GM18499 (cell line): ENCODE data around the gene DCAF10.
"Not testable (repeated sequence)": the region's sequence is repeated elsewhere in the genome, so short reads cannot be mapped to it uniquely, and the experiment has no call there.

Source experiments
- ATAC-seq: cut with Tn5 transposase; IDR thresholded peaks from one replicate; pipeline ENCODE4 v1.9.1; 2021; ENCODE audit warnings: moderate number of reproducible peaks; ENCODE audit not compliant: insufficient read depth, unreplicated experiment

DCAF10 gene

DNA sequence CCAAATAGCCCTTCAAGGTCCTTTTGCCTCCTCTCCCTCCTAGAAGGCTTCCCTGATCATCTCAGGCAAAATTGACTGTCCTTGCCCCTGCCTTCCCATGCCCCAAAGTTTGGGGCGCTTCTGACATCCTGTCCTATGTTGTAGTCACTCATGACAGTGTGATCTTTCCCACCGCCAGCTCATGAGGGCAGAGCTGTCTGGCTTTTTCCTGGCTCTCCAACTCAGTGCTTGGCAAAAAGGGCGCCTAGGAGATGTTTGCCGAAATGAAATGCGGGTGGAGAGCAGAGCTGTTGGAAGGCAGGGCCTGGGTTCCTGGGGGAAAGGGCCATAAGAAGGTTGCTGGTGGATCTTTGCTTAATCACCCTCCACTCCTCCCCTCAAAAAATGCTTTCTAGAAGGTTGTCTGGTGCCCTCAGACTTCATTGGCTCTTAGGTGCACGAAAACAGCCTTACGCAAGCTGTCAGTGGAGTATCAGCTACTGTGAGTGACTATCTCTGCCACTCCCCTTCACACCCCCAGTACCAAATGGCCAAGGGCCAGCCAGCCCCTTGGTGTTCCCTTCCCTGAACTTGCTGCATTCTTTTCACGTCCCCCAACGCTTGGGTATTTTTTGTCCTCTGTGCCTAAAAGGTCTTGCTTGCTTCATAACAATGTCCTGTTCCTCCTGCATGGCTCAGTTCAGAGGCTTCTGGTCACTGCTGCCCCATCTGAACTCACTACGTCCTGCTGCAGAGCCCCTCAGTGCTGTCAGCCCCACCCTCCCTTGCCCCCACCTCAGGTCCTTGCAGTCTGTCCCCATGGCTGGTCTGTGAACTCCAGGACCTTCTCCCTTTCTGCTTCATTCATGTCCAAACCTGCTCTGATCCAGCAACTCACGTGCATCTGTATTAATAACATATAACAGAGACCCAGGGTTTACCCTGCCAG is 106.0 kb downstream of the DCAF10 start:
- no peak for ATAC-seq

DNA sequence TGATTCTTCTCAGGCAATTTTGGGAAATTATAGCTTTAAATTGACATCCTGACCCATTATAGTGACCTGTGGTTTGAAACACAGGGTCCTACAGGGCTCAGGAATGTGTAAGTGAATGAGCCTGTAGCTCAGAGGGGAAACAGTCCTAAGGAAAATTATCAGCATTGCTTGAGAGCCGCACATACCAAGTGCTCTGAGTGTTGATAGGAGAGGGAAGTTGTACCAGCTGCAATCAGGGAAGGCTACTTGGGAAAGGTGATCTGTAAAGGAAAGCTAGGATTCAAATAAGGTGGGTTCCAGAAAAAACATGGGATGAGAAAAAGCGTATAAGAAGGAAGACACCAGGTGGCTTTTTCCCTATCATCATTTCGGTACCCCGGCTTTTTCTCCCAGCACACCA is 107.7 kb downstream of the DCAF10 start:
- no peak for ATAC-seq

DNA sequence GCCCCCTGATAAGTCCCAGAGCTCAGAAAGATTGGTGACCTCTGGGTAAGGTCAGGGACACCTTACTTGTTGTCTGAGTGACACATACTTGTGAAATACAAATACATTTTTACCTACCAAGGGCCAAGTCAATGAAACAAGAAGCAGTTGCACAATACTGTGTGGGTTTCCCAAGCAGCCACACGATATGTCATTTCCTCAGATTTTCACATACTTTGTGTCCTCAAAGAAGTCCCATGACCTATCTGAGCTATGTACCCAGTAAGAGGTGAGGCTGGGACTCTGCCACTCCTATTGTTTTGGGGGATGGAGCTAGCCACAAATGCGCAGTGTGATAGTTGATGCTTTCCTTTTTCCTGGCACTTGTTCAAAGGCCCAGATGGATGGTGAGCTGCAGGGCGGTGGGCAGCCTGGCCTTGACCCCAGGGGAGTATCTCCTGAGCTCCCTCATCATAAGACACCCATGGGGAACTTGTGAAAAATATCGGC is 108.1 kb downstream of the DCAF10 start:
- no peak for ATAC-seq

DNA sequence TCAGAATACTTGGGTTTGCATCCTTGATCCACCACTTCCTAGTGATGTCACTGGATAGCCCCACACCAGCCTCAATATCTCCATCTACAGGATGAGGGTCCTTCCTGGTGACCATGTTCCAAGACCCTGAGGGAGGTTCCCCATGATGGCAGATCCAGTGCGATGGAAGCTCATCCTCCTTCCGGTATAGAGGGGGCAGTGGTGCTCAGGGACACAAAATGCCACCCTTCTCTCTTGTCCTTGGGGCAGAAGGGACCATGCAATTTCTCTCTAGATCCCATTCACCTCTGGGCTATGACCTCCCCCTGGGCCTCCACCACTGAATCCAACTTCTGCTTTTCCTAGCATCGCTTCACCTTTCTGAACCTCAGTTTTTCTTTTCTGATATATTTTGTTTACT is 108.7 kb downstream of the DCAF10 start:
- ATAC-seq: no peak

DNA sequence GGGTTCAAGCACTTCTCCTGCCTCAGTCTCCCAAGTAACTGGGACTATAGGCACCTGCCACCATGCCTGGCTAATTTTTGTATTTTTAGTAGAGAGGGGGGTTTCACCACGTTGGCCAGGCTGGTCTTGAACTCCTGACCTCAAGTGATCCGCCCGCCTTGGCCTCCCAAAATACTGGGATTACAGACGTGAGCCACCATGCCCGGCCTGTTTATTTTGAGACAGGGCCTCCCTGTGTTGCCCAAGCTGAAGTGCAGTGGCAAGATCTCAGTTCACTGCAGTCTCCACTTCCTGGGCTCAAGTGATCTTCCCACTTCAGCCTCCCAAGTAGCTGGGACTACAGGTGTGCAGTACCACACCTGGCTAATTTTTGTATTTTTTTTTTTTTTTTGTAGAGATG is 109.2 kb downstream of the DCAF10 start:
- not testable (repeated sequence) for ATAC-seq

- no peak for ATAC-seq
Observed at GRCh38 chr9:37910271-37910670, 109.7 kb downstream of the DCAF10 start.

- no peak for ATAC-seq
Observed at GRCh38 chr9:37911271-37911681, 110.7 kb downstream of the DCAF10 start.

DNA sequence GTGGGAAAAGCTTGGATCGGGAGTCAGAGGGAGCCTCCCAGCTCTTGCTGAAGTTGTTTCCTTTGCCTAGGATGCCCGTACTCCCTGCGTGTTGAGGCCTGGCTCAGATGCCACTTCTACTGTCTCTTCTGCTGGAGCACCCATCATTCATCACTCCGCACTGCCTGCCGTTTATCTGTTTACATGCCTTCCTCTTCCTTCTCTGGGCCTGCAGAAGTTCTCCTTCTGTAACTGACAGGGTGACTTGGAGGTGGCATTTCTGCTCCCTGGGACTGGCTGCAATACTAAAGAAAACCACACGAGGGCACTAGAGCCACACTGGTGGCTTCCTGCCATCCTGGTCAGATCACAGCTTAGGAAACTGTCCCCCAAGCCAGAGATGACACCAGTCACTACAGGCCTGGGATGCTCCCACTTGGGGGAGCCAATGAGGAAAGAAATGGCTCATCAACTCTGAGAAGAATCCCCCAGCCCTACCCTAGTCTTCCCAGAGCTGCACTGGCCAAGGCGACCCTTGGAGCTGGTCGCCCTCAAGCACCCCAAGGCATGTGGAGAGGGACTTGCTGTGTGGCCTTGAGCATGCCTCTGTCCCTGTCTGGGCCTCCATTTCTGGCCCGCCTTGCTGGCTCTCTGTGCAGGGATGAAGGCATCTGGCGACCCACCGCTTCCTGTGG is 113.0 kb downstream of the DCAF10 start:
- no peak for ATAC-seq

- no peak for ATAC-seq
Observed at GRCh38 chr9:37914154-37914551, 113.6 kb downstream of the DCAF10 start.

DNA sequence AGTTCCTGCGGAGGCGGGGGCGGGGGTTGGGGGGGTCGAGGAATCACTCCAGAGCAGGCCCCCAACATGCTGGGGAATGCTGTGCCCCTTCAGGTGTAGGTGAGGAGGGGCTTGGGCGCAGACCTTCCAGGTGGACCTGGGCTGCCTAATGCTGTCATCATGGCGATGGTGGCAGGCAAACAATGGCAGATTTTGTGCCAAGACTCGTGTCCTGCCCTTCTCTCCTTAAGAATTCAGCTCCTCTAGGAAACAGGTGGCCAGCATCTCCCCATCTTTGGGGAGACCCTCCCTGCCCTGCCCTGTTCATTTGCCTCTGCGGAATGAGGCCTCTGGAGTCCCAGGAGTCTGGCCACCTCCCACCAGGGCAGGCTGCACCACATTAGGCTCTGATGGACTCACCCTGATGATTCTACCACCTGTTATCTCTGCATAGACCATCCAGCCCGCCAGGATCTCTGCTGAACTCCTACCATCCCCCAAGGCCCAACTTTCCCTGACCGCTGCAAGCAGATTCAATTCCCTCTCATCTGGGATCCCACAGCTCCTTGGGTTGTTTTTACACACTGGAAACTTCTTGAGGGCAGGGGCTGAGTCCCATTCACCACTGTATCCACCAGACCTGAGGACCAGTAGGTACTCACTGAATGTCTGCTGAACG is 114.2 kb downstream of the DCAF10 start:
- ATAC-seq: no peak

GRCh38 chr9:37915911-37916470 is 115.4 kb downstream of the DCAF10 start:
- ATAC-seq: no peak

DNA sequence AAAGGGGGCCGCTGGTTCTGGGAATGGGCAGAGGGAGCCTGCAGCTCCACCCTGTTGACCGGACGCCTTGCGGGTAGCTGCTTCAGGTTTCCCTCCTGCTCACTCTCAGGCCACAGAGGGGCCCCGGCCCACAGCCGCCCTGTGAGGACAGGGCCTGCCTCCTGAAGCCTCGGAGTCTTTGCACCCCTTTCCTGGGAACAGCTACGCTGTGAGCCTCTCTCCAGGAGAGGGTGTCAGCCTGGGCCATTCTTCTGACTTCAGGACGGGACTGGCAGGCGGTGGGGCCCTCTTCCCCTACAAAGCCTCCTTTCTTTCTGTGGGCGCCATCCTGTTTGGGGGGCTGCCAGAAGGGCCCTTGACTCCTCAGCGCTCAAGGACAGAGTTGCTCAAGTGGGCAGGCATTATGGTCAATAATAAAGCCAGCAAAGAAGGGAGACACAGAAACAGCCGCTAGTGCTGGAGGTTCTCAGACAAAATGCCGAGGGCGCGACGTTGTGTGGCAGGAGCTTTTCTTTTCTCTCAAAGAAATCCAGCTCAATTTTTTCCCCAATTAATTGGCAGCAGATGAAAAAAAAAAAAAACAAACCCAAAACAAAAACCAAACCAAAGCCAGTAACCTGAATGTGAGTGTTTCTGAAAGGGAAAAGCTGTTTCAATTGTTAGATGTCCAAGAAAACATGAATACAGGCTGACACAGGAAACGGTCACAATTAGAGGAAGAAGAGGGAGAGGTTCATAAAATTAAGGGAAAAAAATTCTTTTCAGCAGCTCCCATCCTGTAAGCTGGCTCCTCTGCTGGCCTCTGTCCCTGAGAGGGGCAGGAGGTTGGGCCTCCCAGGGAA is 116.1 kb downstream of the DCAF10 start:
- ATAC-seq: no peak
